ENCODE measurements around the gene COPS3. TPM values are rescaled to one million over a fixed set of nuclear protein-coding genes. Genes with fewer than 3 reads are reported as not detected.
"Not testable (repeated sequence)": the region's sequence is repeated elsewhere in the genome, so short reads cannot be mapped to it uniquely, and the experiment has no call there.

The COPS3 gene
- total RNA-seq, 6 experiments from 2014 or later, result 19.7 to 33.0 (median 25.8) TPM

GRCh38 chr17:17303010-17303846 is 22.2 kb upstream of the COPS3 start, which contains the start of gene NT5M:
NT5M (plus strand) TSS chr17:17303373; CDS start chr17:17303551, 178 bp downstream.
- H3K4me3 ChIP-seq, result peak within 1 kb of the TSS; percentile 36 to 63 (median 50)
- H3K27ac ChIP-seq, result peak within 1 kb of the TSS in 1 of 3 donors; percentile 29
- H3K36me3 ChIP-seq, result no peaks in the 10 kb centered on the region
- no peaks in the 10 kb centered on the region for H3K9me3 ChIP-seq
- intact Hi-C loops (cut with DNase I), result loop anchor here in 1 of 2 donors (10.0 kb wide), 1 partner anchor 308 kb away; no protein-coding TSS in a partner anchor
- ATAC-seq (peak; percentile 88 to 95 (median 92)), DNase-seq (peak; percentile 82 to 86 (median 83))
- TF ChIP-seq CTCF (IDR thresholded peaks at IDR 0.05), result no peak
- TF ChIP-seq POLR2A (IDR thresholded peaks at IDR 0.05), result peak; percentile 39
- H3K4me1 ChIP-seq, result peaks cover 0 to 10% (median 0%) of the 10 kb centered on the region in 4 donors
- WGBS (ENCODE audit: insufficient coverage, low coverage, low lambda C conversion rate, missing lambda C conversion rate), result 0% methylated on average over 18 of the region's 107 CpGs
- no peaks in the 10 kb centered on the region for H3K27me3 ChIP-seq

- H3K9me3 ChIP-seq, H3K36me3 ChIP-seq, H3K27me3 ChIP-seq, ATAC-seq, DNase-seq, H3K27ac ChIP-seq, H3K4me3 ChIP-seq: not testable (repeated sequence)
- H3K4me1 ChIP-seq, result peaks cover 0 to 10% (median 0%) of the 10 kb centered on the region in 4 donors
- WGBS (ENCODE audit: insufficient coverage, low coverage, low lambda C conversion rate, missing lambda C conversion rate), result no CpG with 5 or more reads among the region's 11 CpGs
- intact Hi-C loops (cut with DNase I), result loop anchor here in 1 of 2 donors (10.0 kb wide), 1 partner anchor 307 kb away; no protein-coding TSS in a partner anchor
Measured at GRCh38 chr17:17301659-17302058, 20.6 kb upstream of the COPS3 start.

- intact Hi-C loops (cut with DNase I), result loop anchor here in 1 of 2 donors (10.0 kb wide), 1 partner anchor 306 kb away; no protein-coding TSS in a partner anchor
- no peaks in the 10 kb centered on the region for H3K27me3 ChIP-seq
- ATAC-seq (peak; percentile 61 to 71 (median 64)), DNase-seq (peak in 1 of 3 donors; percentile 45)
- TF ChIP-seq CTCF (IDR thresholded peaks at IDR 0.05), result no peak
- TF ChIP-seq POLR2A (IDR thresholded peaks at IDR 0.05), result no peak
- H3K9me3 ChIP-seq, result no peaks in the 10 kb centered on the region
- H3K27ac ChIP-seq, result no peak overlapping the region
- 0% methylated on average over 7 of the region's 35 CpGs for WGBS (ENCODE audit: insufficient coverage, low coverage, low lambda C conversion rate, missing lambda C conversion rate)
- H3K4me1 ChIP-seq, result peaks cover 0 to 10% (median 0%) of the 10 kb centered on the region in 4 donors
- H3K36me3 ChIP-seq, result no peaks in the 10 kb centered on the region
- H3K4me3 ChIP-seq, result peak overlapping the region; percentile 23 to 44 (median 37)
Measured at GRCh38 chr17:17300624-17301568, 19.9 kb upstream of the COPS3 start.

- intact Hi-C loops (cut with DNase I), result no loop called here
- 62% methylated on average over 3 of the region's 3 CpGs for WGBS (ENCODE audit: insufficient coverage, low coverage, low lambda C conversion rate, missing lambda C conversion rate)
- ATAC-seq (no peak), DNase-seq (no peak)
- Histone ChIP-seq H3K36me3 (no peaks in the 10 kb centered on the region), H3K4me3 (no peak overlapping the region), H3K27ac (no peak overlapping the region), H3K4me1 (peaks cover 0 to 7% (median 0%) of the 10 kb centered on the region in 4 donors), H3K9me3 (no peaks in the 10 kb centered on the region), H3K27me3 (no peaks in the 10 kb centered on the region)
- TF ChIP-seq POLR2A (IDR thresholded peaks at IDR 0.05), result no peak
- no peak for TF ChIP-seq CTCF (IDR thresholded peaks at IDR 0.05)
Measured at GRCh38 chr17:17298108-17298507, 17.1 kb upstream of the COPS3 start.
